ENCODE data around the gene PADI3. TPM values are rescaled to one million over a fixed set of nuclear protein-coding genes. Genes with fewer than 3 reads are reported as not detected.
A peak's percentile ranks its signal among the peaks of the same experiment; 100 is the strongest.

PADI3 gene
- total and polyA plus RNA-seq, 2 of the 4 experiments (the other 2 are of a cell fraction) = not detected

GRCh38 chr1:17274186-17275170 is 25.6 kb downstream of the PADI3 start (continued):
- peak; percentile 63 for TF ChIP-seq CTCF (conservative IDR thresholded peaks at IDR 0.05; ENCODE audit: low read depth, low read length)

- intact Hi-C loops (cut with micrococcal nuclease) = no loop called here
- WGBS, 2 experiments (ENCODE audit: extremely low coverage in 2 of 2, insufficient read length in 1 of 2) = no CpG with 5 or more reads among the region's 11 CpGs
- Histone ChIP-seq H2BK5ac (ENCODE audit: low read depth, low read length, poor library complexity, severe bottlenecking) (no peak overlapping the region), H2AK5ac (ENCODE audit: low read depth, low read length) (no peak overlapping the region), H4K20me1 (ENCODE audit: insufficient read depth, low read length) (no peaks in the 10 kb centered on the region), H3K4ac (ENCODE audit: low read depth, low read length) (no peak overlapping the region), H2AFZ (replicated peaks; ENCODE audit: low read length, poor library complexity) (no peak overlapping the region), H4K91ac (ENCODE audit: insufficient read depth, low read depth, low read length) (no peak overlapping the region), H4K8ac (ENCODE audit: low read depth in 2 of 2, low read length in 2 of 2) (no peak overlapping the region), H3K23ac (ENCODE audit: low read depth, low read length) (no peak overlapping the region), H2BK20ac (ENCODE audit: low read depth, low read length) (no peak overlapping the region), H2BK120ac (ENCODE audit: low read depth, low read length) (no peak overlapping the region), H3K9me1 (ENCODE audit: insufficient read depth, low read length) (no peaks in the 10 kb centered on the region), H3K27ac (ENCODE audit: insufficient read depth, low read length) (no peak overlapping the region), H3K4me1 (ENCODE audit: control insufficient read depth, insufficient read depth, low read length) (no peaks in the 10 kb centered on the region), H3K56ac (ENCODE audit: extremely low read depth, insufficient read depth, low read length) (no peak overlapping the region), H3K9ac (ENCODE audit: low read depth, low read length) (no peak overlapping the region; the same call in 1 of the 2 replicates), H2BK15ac (ENCODE audit: low read depth, low read length) (no peak overlapping the region), H3K14ac (replicated peaks; ENCODE audit: low read depth, low read length) (no peak overlapping the region), H3K4me2 (ENCODE audit: low read depth, low read length) (no peak overlapping the region), H3K4me3 (ENCODE audit: insufficient read depth, low read depth, low read length) (no peak overlapping the region), H3K27me3 (ENCODE audit: control insufficient read depth, insufficient read depth, low read length) (peaks cover 25% of the 10 kb centered on the region), H3K79me1 (ENCODE audit: low read depth in 1 of 2, low read length in 2 of 2) (no peaks in the 10 kb centered on the region), H3K18ac (ENCODE audit: low read depth, low read length) (no peak overlapping the region), H3K36me3 (ENCODE audit: control insufficient read depth, insufficient read depth, low read length) (no peaks in the 10 kb centered on the region), H2AK9ac (replicated peaks; ENCODE audit: low read depth, low read length, poor library complexity) (no peak overlapping the region), H4K5ac (ENCODE audit: low read depth, low read length) (no peak overlapping the region), H3K9me3 (ENCODE audit: control insufficient read depth, insufficient read depth, low read length) (no peaks in the 10 kb centered on the region)
- in situ Hi-C loops (cut with MboI; ENCODE audit: low sequenced_read_pairs) = no loop called here
- DNase-seq (peak; percentile 30), ATAC-seq (ENCODE audit: low read depth) (no peak)
- ChIA-PET POLR2A (ENCODE audit: unreplicated experiment) (interaction anchor here (0.5 kb wide), 1 partner anchor 100 kb away, joined by 3 read pairs; no protein-coding TSS in a partner anchor), CTCF (no interaction called here)
- TF ChIP-seq NFE2L2 (IDR thresholded peaks at IDR 0.05; ENCODE audit: low read depth, low read length) (no peak), CTCF (conservative IDR thresholded peaks at IDR 0.05; ENCODE audit: low read depth, low read length) (no peak), MXI1 (IDR thresholded peaks at IDR 0.05; ENCODE audit: borderline replicate concordance, low read depth, low read length) (no peak), SMC3 (IDR thresholded peaks at IDR 0.05; ENCODE audit: low read depth, low read length) (no peak), CHD1 (IDR thresholded peaks at IDR 0.05; ENCODE audit: low read depth, low read length) (no peak), ELK1 (IDR thresholded peaks at IDR 0.05; ENCODE audit: borderline replicate concordance, low read depth, low read length) (no peak), POLR2A (IDR thresholded peaks at IDR 0.05; ENCODE audit: low read depth, low read length) (no peak), MAZ (IDR thresholded peaks at IDR 0.05; ENCODE audit: borderline replicate concordance, low read depth, low read length) (no peak), FOS (IDR thresholded peaks at IDR 0.05; ENCODE audit: low read depth, low read length) (no peak)
- BruUV-seq (replicated peaks) = no TSS peak
- dilution Hi-C loops (cut with HindIII; ENCODE audit: low sequenced_read_pairs, unreplicated experiment) = no loop called here
Observed at GRCh38 chr1:17276568-17276967, 27.7 kb downstream of the PADI3 start.
